COLO668 (cell line): ENCODE measurements around the gene APOBEC4.
"Not testable (repeated sequence)": the region's sequence is repeated elsewhere in the genome, so short reads cannot be mapped to it uniquely, and the experiment has no call there.

Experiments
- DNase-seq: peaks from one replicate; lab custom pipeline; 2025; ENCODE audit not compliant: unreplicated experiment; lab: John Stamatoyannopoulos, UW

The APOBEC4 gene

DNA sequence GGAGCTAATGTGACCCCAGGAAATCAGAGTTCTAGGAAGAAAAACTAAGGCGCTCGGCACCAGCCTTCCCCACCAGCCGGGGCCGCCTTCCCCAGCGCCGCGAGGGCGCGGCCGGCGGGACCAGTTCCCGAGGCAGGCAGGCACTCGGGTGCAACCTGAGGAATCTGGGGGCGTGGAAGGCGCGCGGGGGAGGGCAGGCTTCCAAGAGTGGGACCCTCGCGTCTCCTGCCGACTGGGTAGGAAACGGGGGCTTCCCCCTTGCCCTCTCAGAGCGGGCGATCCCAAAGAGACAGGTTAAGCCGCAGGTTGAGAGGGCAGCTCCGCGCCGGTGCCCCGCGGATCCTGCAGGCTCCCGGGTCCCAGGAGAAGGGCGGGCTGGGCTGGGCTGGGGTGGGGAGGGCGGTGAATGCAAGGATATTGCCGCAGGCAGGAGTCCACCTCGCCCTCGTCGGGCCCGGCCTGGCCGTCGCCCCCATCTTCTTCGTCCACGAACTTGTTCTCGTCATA is 18.0 kb downstream of the APOBEC4 start:
- peak; percentile 73 for DNase-seq

DNA sequence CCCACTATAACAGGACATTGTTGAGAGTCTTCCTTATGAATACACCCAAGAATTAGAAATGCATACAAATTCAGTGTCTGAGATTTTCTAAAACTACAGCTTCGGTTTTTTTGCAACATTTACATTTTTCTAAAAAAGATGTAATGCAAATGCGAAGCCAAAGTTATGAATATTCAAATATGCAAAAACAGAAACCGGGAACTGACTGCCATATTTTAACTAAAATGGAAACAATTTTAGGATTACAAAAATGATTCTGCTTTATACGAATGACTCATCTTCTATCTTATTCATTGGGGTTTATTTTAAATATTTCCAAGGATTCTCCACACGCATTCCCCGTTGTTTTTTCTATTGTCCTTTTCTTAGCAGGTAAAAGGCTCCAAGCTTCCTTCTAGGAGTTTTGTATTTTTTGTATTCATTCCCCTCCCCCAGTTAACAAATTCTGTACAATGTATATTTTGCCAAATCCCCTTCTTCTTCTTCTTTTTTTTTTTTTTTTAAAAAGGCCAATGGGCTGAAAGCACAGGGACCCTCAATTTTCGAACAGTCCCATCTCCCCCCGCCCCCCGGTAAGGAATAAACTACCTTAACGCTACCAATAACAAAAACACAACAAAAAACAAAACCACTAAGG is 18.6 kb downstream of the APOBEC4 start:
- DNase-seq, result no peak

GRCh38 chr1:183633676-183634343 is 19.3 kb downstream of the APOBEC4 start:
- DNase-seq, result no peak

- no peak for DNase-seq
Observed at GRCh38 chr1:183632964-183633363, 20.2 kb downstream of the APOBEC4 start.

DNA sequence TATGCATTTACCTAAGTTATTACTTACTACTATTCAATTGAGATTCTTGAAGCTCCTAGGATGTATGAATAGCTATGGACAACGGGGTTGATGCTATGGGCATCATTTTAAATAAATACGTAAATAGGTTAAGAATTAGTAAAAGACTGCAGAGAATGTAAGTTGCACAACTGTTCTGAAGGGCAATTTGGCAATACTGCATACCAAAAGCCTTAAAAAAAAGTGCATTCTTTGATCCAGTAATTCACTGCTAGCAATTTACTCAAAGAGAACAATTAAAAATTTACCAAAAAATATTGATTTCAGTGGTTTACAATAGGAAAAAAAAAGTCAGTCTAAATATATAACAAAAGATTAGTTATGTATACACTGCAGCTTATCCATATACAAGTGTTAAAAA is 21.0 kb downstream of the APOBEC4 start:
- DNase-seq, result no peak

GRCh38 chr1:183630748-183631147 is 22.4 kb downstream of the APOBEC4 start:
- no peak for DNase-seq

- DNase-seq, result no peak
Observed at GRCh38 chr1:183628537-183628936, 24.6 kb downstream of the APOBEC4 start.

GRCh38 chr1:183626236-183626635 is 26.9 kb downstream of the APOBEC4 start:
- DNase-seq, result not testable (repeated sequence)

DNA sequence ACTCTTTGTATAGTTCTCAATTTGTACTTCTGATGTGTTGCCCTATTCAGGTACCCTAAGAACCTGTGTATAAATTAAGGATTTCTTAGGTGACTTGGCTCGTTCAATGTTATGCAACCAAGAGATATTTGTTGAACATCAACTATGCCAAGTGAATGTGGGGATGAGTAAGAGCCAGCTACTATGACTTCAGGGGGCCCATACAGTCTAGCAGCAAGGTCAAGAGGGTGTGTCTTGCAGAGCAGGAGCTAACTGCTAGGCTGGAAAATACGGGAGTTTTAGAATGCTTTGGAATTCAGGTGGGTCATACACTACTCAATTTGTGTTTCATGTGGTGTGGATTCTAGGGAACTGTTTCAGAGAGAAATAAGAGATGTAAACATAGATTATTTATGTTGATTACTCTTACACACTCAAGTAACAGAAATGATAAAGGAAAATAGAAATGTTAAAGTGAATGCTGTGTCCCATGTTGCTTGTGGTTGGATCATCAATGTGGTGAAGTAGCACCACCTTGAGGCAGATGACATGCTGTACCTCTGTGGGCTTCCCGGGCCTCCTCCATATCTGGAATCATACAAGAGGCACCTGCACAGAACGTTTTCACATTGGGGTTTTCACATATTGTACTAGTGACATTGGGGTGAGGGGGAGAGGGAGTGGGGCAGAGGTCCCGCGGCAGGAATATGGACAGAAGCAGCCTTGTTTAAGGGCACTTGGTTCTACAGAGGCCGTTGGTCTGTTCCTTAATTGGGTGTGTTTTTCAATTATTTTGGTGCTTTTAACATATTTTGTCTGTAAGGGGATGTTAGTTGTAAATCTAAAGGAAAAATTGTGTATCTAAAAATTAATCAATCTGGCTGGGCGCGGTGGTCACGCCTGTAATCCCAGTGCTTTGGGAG is 30.0 kb downstream of the APOBEC4 start:
- peak; percentile 57 for DNase-seq

- no peak for DNase-seq
Observed at GRCh38 chr1:183622013-183622412, 31.1 kb downstream of the APOBEC4 start.

- DNase-seq, result no peak
Observed at GRCh38 chr1:183620311-183620710, 32.8 kb downstream of the APOBEC4 start.

DNA sequence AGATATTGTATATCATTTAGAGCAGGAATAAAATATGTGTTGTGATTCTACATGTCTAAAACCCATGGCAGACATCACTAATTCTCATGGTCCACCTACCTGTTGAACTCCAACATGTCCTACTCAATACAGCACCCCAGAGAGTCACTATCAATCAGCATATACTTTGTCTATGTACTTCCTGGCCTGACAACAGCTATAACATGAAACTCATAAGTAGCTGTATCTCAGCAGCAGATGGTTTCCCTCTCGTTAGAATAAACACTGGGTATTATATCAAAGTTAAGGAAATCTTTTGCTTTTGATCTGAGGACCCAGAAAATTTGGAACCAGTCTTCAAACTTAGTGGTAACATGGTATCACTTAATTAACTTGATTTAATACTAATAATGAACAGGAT is 33.3 kb downstream of the APOBEC4 start:
- no peak for DNase-seq

DNA sequence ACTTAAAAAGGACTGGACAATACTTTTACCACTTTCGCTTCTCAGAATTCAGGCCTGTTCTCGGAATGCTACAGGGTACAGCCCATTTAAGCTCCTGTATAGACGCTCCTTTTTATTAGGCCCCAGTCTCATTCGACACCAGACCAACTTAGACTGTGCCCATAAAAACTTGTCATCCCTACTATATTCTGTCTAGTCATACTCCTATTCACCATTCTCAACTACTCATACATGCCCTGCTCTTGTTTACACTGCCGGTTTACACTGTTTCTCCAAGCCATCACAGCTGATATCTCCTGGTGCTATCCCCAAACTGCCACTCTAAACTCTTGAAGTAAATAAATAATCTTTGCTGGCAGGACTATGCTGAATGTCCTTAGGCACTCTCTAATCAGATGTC is 34.9 kb downstream of the APOBEC4 start:
- not testable (repeated sequence) for DNase-seq

GRCh38 chr1:183612975-183613374 is 40.1 kb downstream of the APOBEC4 start:
- DNase-seq, result not testable (repeated sequence)

- no peak for DNase-seq
Observed at GRCh38 chr1:183612407-183612806, 40.7 kb downstream of the APOBEC4 start.

GRCh38 chr1:183611021-183611420 is 42.1 kb downstream of the APOBEC4 start:
- DNase-seq, result no peak

GRCh38 chr1:183609759-183610452 is 43.2 kb downstream of the APOBEC4 start:
- DNase-seq, result no peak

GRCh38 chr1:183609313-183609712 is 43.8 kb downstream of the APOBEC4 start:
- DNase-seq, result peak; percentile 18

GRCh38 chr1:183607322-183607980 is 45.7 kb downstream of the APOBEC4 start:
- no peak for DNase-seq

- DNase-seq, result no peak
Observed at GRCh38 chr1:183605904-183606303, 47.2 kb downstream of the APOBEC4 start.
